ENCODE measurements around the gene OCEL1.
A peak's percentile ranks its signal among the peaks of the same experiment; 100 is the strongest.

Gene OCEL1

GRCh38 chr19:17211547-17212446 is 14.2 kb upstream of the OCEL1 start:
- DNase-seq = no peak

- no peak for DNase-seq
Measured at GRCh38 chr19:17213334-17213733, 12.7 kb upstream of the OCEL1 start.

GRCh38 chr19:17214508-17215126 is 11.4 kb upstream of the OCEL1 start:
- DNase-seq = no peak

- DNase-seq = peak; percentile 90 to 91
Measured at GRCh38 chr19:17215127-17215971, 10.7 kb upstream of the OCEL1 start, which contains the start of gene USE1. Gene USE1 (plus strand): TSS chr19:17215357. CDS start chr19:17215406, 49 bp downstream.

GRCh38 chr19:17216058-17216670 is 9.9 kb upstream of the OCEL1 start:
- DNase-seq = no peak

GRCh38 chr19:17219286-17219685 is 6.7 kb upstream of the OCEL1 start:
- no peak for DNase-seq

- DNase-seq = peak in 1 of 2 donors; percentile 36
Measured at GRCh38 chr19:17220207-17220758, 5.7 kb upstream of the OCEL1 start.

- DNase-seq = no peak
Measured at GRCh38 chr19:17225053-17225452, 973 bp upstream of the OCEL1 start.

- DNase-seq = no peak
Measured at GRCh38 chr19:17227798-17228367, 1.9 kb downstream of the OCEL1 start.

- DNase-seq = no peak
Measured at GRCh38 chr19:17229890-17230289, 3.9 kb downstream of the OCEL1 start.

- no peak for DNase-seq
Measured at GRCh38 chr19:17232258-17232657, 6.2 kb downstream of the OCEL1 start.

- peak; percentile 44 to 63 for DNase-seq
Measured at GRCh38 chr19:17234911-17235299, 8.9 kb downstream of the OCEL1 start.

- DNase-seq = peak; percentile 78
Measured at GRCh38 chr19:17235300-17235970, 9.4 kb downstream of the OCEL1 start.

GRCh38 chr19:17235971-17236777 is 10.1 kb downstream of the OCEL1 start:
- DNase-seq = no peak

GRCh38 chr19:17236811-17237543 is 11.0 kb downstream of the OCEL1 start:
- DNase-seq = no peak

- DNase-seq = no peak
Measured at GRCh38 chr19:17237747-17238706, 12.0 kb downstream of the OCEL1 start.

GRCh38 chr19:17240062-17240752 is 14.2 kb downstream of the OCEL1 start:
- no peak for DNase-seq

- no peak for DNase-seq
Measured at GRCh38 chr19:17240826-17241399, 14.9 kb downstream of the OCEL1 start.
